Mesendoderm (in vitro differentiated cells): ENCODE results near the gene GRAMD1A.

ENCODE experiments used
- DNase-seq: peaks from one replicate; pipeline ENCODE4 v3.0.0; 2013
- H2AK5ac ChIP-seq: 2 replicates; pipeline ENCODE4 v1.6.1; 2013; ENCODE audit warnings: low read length, inconsistent platforms
- H2BK120ac ChIP-seq: 2 replicates; pipeline ENCODE4 v1.6.1; 2013; ENCODE audit warnings: low read depth, mild to moderate bottlenecking, low read length, moderate library complexity, mixed read lengths
- H2BK15ac ChIP-seq: replicated peaks from 2 replicates; pipeline ENCODE4 v1.6.1; 2013; ENCODE audit warnings: low read depth, mild to moderate bottlenecking, moderate library complexity
- H2BK5ac ChIP-seq: 2 replicates; pipeline ENCODE4 v1.6.1; 2013; ENCODE audit warnings: low read length, inconsistent platforms
- H3K18ac ChIP-seq: 2 replicates; pipeline ENCODE4 v1.6.1; 2013; ENCODE audit warnings: mild to moderate bottlenecking, low read length, mixed read lengths
- H3K23ac ChIP-seq: one replicate; pipeline ENCODE4 v1.6.1; 2013; ENCODE audit warnings: low read length
- H3K27ac ChIP-seq: 2 replicates; pipeline ENCODE4 v1.5.1; 2013; ENCODE audit warnings: low read depth, mild to moderate bottlenecking, inconsistent platforms, low read length, moderate library complexity
- H3K27me3 ChIP-seq: 2 replicates; pipeline ENCODE4 v1.6.1; 2013; ENCODE audit warnings: low read length, control low read depth, mild to moderate bottlenecking, inconsistent platforms; ENCODE audit not compliant: insufficient read depth, poor library complexity
- H3K36me3 ChIP-seq: 2 replicates; pipeline ENCODE4 v1.6.1; 2013; ENCODE audit warnings: low read length, inconsistent platforms; ENCODE audit not compliant: control insufficient read depth, insufficient read depth
- H3K4ac ChIP-seq: one replicate; pipeline ENCODE4 v1.6.1; 2013; ENCODE audit warnings: low read depth, mild to moderate bottlenecking, low read length, moderate library complexity
- H3K4me1 ChIP-seq: 2 replicates; pipeline ENCODE4 v1.6.1; 2013; ENCODE audit warnings: low read depth, low read length, inconsistent platforms; ENCODE audit not compliant: control insufficient read depth
- H3K4me2 ChIP-seq: 2 replicates; pipeline ENCODE4 v1.6.1; 2013; ENCODE audit warnings: low read length
- H3K4me3 ChIP-seq: 2 replicates; pipeline ENCODE4 v1.5.1; 2013; ENCODE audit warnings: mild to moderate bottlenecking, low read length
- H3K56ac ChIP-seq: one replicate; pipeline ENCODE4 v1.6.1; 2013; ENCODE audit warnings: low read length
- H3K79me1 ChIP-seq: 2 replicates; pipeline ENCODE4 v1.6.1; 2013; ENCODE audit warnings: low read length, inconsistent platforms
- H3K79me2 ChIP-seq: 2 replicates; pipeline ENCODE4 v1.6.1; 2013; ENCODE audit warnings: mild to moderate bottlenecking, low read length; ENCODE audit not compliant: control insufficient read depth, insufficient read depth
- H3K9ac ChIP-seq: 2 replicates; pipeline ENCODE4 v1.6.1; 2013; ENCODE audit warnings: low read length, inconsistent platforms
- H4K5ac ChIP-seq: one replicate; pipeline ENCODE4 v1.6.1; 2013; ENCODE audit warnings: low read length
- H4K8ac ChIP-seq: one replicate; pipeline ENCODE4 v1.6.1; 2013; ENCODE audit warnings: low read depth, mild to moderate bottlenecking, control low read depth, low read length, moderate library complexity
- WGBS: extraction: QIAGEN DNeasy Blood & Tissue Kit; methylation state at CpG from one replicate; pipeline ENCODE4 v1.1.7; 2013; ENCODE audit warnings: low lambda C conversion rate, missing lambda C conversion rate; ENCODE audit not compliant: insufficient coverage; ENCODE audit errors: extremely low coverage; 5-methylcytosine and 5-hydroxymethylcytosine counted together

The GRAMD1A gene

GRCh38 chr19:35015954-35016351 lies 15.8 kb downstream of the GRAMD1A start:
- Histone ChIP-seq H3K4me2 (no peak overlapping the region), H3K36me3 (peaks cover 34% of the 10 kb centered on the region), H3K23ac (no peak overlapping the region), H2BK120ac (no peak overlapping the region), H3K4me3 (no peak overlapping the region), H3K4ac (no peak overlapping the region), H3K9ac (no peak overlapping the region), H3K27ac (no peak overlapping the region), H2BK15ac (no peak overlapping the region), H3K18ac (no peak overlapping the region), H3K56ac (no peak overlapping the region), H3K4me1 (no peaks in the 10 kb centered on the region), H2AK5ac (no peak overlapping the region), H4K5ac (no peak overlapping the region), H3K79me1 (peaks cover 6% of the 10 kb centered on the region), H4K8ac (no peak overlapping the region), H3K79me2 (no peaks in the 10 kb centered on the region), H3K27me3 (no peaks in the 10 kb centered on the region), H2BK5ac (no peak overlapping the region)
- WGBS: no CpG with 5 or more reads among the region's 6 CpGs
- no peak for DNase-seq

DNA sequence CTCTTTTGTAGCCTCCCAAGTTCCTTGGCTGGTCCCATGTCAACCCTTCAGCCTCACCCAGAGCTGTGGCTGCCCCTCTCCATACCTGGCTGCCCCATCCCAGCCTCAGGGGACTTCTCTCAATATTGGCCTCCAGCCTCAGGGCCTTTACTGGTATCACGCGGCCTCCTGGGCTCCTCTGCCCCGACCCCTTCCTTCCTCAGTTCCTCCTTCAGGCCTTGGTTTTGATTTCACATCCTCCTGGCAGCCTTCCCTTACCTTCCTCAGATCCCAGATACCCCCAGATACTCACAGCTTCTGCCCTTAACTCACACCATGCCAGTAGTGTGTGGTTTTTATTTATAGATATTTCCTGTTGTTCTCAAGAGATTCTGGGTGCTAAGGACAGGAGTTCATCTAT lies 17.4 kb downstream of the GRAMD1A start:
- Histone ChIP-seq H2BK120ac (no peak overlapping the region), H2BK5ac (no peak overlapping the region), H4K8ac (no peak overlapping the region), H4K5ac (no peak overlapping the region), H3K9ac (no peak overlapping the region), H3K56ac (no peak overlapping the region), H3K27ac (no peak overlapping the region), H3K4me2 (no peak overlapping the region), H2AK5ac (no peak overlapping the region), H3K4me1 (no peaks in the 10 kb centered on the region), H3K23ac (no peak overlapping the region), H3K4ac (no peak overlapping the region), H3K36me3 (peaks cover 41% of the 10 kb centered on the region), H3K79me1 (peaks cover 6% of the 10 kb centered on the region), H3K18ac (no peak overlapping the region), H3K27me3 (no peaks in the 10 kb centered on the region), H2BK15ac (no peak overlapping the region), H3K79me2 (no peaks in the 10 kb centered on the region), H3K4me3 (no peak overlapping the region)
- no peak for DNase-seq
- WGBS: no CpG with 5 or more reads among the region's 3 CpGs

GRCh38 chr19:35018379-35018778 lies 18.3 kb downstream of the GRAMD1A start:
- WGBS: no CpG with 5 or more reads among the region's 4 CpGs

GRCh38 chr19:35019144-35019543 lies 19.0 kb downstream of the GRAMD1A start:
- Histone ChIP-seq H2AK5ac (no peak overlapping the region), H2BK120ac (no peak overlapping the region), H3K23ac (no peak overlapping the region), H3K79me1 (peaks cover 2% of the 10 kb centered on the region), H2BK5ac (no peak overlapping the region), H3K79me2 (no peaks in the 10 kb centered on the region), H3K27ac (no peak overlapping the region), H3K36me3 (peaks cover 44% of the 10 kb centered on the region), H3K27me3 (no peaks in the 10 kb centered on the region), H4K5ac (no peak overlapping the region), H3K56ac (no peak overlapping the region), H3K9ac (no peak overlapping the region), H3K4me3 (no peak overlapping the region), H4K8ac (no peak overlapping the region), H3K18ac (no peak overlapping the region), H3K4ac (no peak overlapping the region), H3K4me1 (no peaks in the 10 kb centered on the region), H3K4me2 (no peak overlapping the region), H2BK15ac (no peak overlapping the region)
- no CpG with 5 or more reads among the region's 22 CpGs for WGBS
- no peak for DNase-seq

More at GRCh38 chr19:35018379-35018778, 18.3 kb downstream of the GRAMD1A start:
- Histone ChIP-seq H2BK120ac (no peak overlapping the region), H3K79me1 (peaks cover 3% of the 10 kb centered on the region), H3K4ac (no peak overlapping the region), H3K23ac (no peak overlapping the region), H3K36me3 (peaks cover 43% of the 10 kb centered on the region), H3K4me2 (no peak overlapping the region), H3K4me3 (no peak overlapping the region), H3K4me1 (no peaks in the 10 kb centered on the region), H3K18ac (no peak overlapping the region), H2AK5ac (no peak overlapping the region), H3K79me2 (no peaks in the 10 kb centered on the region), H3K56ac (no peak overlapping the region), H3K9ac (no peak overlapping the region), H2BK5ac (no peak overlapping the region), H4K5ac (no peak overlapping the region), H3K27ac (no peak overlapping the region), H3K27me3 (no peaks in the 10 kb centered on the region), H4K8ac (no peak overlapping the region), H2BK15ac (no peak overlapping the region)
- DNase-seq: no peak

DNA sequence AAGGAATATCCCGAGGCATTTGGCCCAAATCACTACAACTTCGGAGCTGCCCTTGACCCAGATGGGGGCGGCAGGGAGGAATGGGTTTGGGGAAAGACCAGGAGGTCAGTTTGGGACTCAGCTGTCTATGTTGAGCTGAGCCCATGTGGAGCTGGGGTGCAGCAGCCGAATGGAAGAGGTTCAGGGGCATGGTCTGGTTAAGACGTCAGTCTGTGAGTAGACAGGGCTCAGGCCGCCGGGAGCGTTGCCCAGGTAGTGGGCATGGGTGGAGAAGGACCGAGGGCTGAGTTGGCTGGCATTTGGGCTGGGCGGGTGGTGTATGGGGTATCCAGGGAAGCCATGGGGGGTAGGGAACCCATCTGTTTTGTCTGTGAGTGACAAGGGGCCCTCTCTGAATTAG lies 20.9 kb downstream of the GRAMD1A start:
- Histone ChIP-seq H4K8ac (no peak overlapping the region), H3K4me2 (no peak overlapping the region), H2BK15ac (no peak overlapping the region), H3K56ac (no peak overlapping the region), H3K4me1 (no peaks in the 10 kb centered on the region), H3K18ac (no peak overlapping the region), H3K27ac (no peak overlapping the region), H3K79me1 (no peaks in the 10 kb centered on the region), H3K36me3 (peaks cover 35% of the 10 kb centered on the region), H3K4ac (no peak overlapping the region), H4K5ac (no peak overlapping the region), H3K4me3 (no peak overlapping the region), H3K9ac (no peak overlapping the region), H2AK5ac (no peak overlapping the region), H3K23ac (no peak overlapping the region), H2BK120ac (no peak overlapping the region), H2BK5ac (no peak overlapping the region), H3K79me2 (no peaks in the 10 kb centered on the region), H3K27me3 (no peaks in the 10 kb centered on the region)
- DNase-seq: no peak
- WGBS: no CpG with 5 or more reads among the region's 10 CpGs

DNA sequence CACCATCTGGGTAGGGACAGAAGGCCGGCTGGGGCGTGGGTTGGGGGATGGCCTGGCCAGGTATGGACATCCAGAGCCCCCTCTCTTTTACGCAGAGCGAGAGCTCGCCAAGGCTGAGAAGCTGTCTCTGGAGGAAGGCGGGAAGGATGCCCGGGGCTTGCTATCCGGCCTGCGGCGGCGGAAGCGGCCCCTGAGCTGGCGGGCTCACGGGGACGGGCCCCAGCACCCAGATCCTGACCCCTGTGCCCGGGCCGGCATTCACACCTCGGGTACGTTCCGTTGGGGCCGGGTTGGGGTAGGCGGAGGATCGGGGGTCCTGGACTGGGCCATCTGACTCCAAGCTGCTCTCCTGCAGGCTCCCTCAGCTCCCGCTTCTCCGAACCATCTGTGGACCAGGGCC lies 21.5 kb downstream of the GRAMD1A start:
- H2AK5ac ChIP-seq: no peak overlapping the region
- H3K23ac ChIP-seq: no peak overlapping the region

More for the DNA sequence above, 21.5 kb downstream of the GRAMD1A start:
- H3K36me3 ChIP-seq: peaks cover 38% of the 10 kb centered on the region
- no peak overlapping the region for H2BK5ac ChIP-seq
- H3K27me3 ChIP-seq: no peaks in the 10 kb centered on the region
- no peaks in the 10 kb centered on the region for H3K79me2 ChIP-seq
- no peak overlapping the region for H3K27ac ChIP-seq
- H2BK15ac ChIP-seq: no peak overlapping the region
- no peak overlapping the region for H2BK120ac ChIP-seq
- H4K5ac ChIP-seq: no peak overlapping the region
- no peak for DNase-seq
- H4K8ac ChIP-seq: no peak overlapping the region
- H3K79me1 ChIP-seq: no peaks in the 10 kb centered on the region
- no peak overlapping the region for H3K4me2 ChIP-seq
- no CpG with 5 or more reads among the region's 25 CpGs for WGBS
- H3K4me1 ChIP-seq: no peaks in the 10 kb centered on the region
- no peak overlapping the region for H3K18ac ChIP-seq
- H3K4me3 ChIP-seq: no peak overlapping the region
- H3K56ac ChIP-seq: no peak overlapping the region
- H3K4ac ChIP-seq: no peak overlapping the region
- no peak overlapping the region for H3K9ac ChIP-seq
